ENCODE measurements around the gene PSME1. TPM values are rescaled to one million over a fixed set of nuclear protein-coding genes. Genes with fewer than 3 reads are reported as not detected.

PSME1 gene
- total and polyA plus RNA-seq, 10 of the 15 experiments (the other 5 are each of a cell fraction or from before 2014, with no cell fraction given) = 250 to 1,378 (median 412) TPM

- no peak for TF ChIP-seq TAF1 (IDR thresholded peaks at IDR 0.05; ENCODE audit: borderline replicate concordance, low read depth, low read length)
- TF ChIP-seq NBN (IDR thresholded peaks at IDR 0.05) = no peak
- peak; percentile 20; the same call in 1 of the 2 replicates for TF ChIP-seq POLR2A (IDR thresholded peaks at IDR 0.05; ENCODE audit: low read depth, low read length)
- TF ChIP-seq CEBPZ (IDR thresholded peaks at IDR 0.05; ENCODE audit: low read depth, low read length) = no peak
- TF ChIP-seq SIX5 (IDR thresholded peaks at IDR 0.05; ENCODE audit: low read depth, low read length, severe bottlenecking) = no peak
- TF ChIP-seq ATF2 (IDR thresholded peaks at IDR 0.05; ENCODE audit: low read length) = no peak
- no peak for TF ChIP-seq CBX5 (IDR thresholded peaks at IDR 0.05; ENCODE audit: low read depth)
- peak; percentile 93; the same call in 1 of the 2 replicates for TF ChIP-seq WRNIP1 (IDR thresholded peaks at IDR 0.05; ENCODE audit: borderline replicate concordance, low read depth, low read length)
Observed at GRCh38 chr14:24162093-24162492, 26.1 kb downstream of the PSME1 start (continued).

- Histone ChIP-seq H3K4me2 (ENCODE audit: control insufficient read depth, insufficient read depth) (peak overlapping the region; percentile 90; the same call in 1 of the 2 replicates), H3K4me3 (no peak overlapping the region; the same call in 1 of the 2 replicates), H4K20me1 (ENCODE audit: control insufficient read depth, insufficient read depth) (no peaks in the 10 kb centered on the region), H3K27ac (ENCODE audit: control insufficient read depth, insufficient read depth) (no peak overlapping the region), H2AFZ (ENCODE audit: control insufficient read depth, low read depth, low read length) (no peak overlapping the region), H3K9ac (ENCODE audit: control insufficient read depth, insufficient read depth, low read length) (peak overlapping the region; percentile 17; the same call in 1 of the 2 replicates), H3K79me2 (ENCODE audit: control insufficient read depth, insufficient read depth, low read length) (peaks cover 43% of the 10 kb centered on the region), H3K9me3 (replicated peaks; ENCODE audit: control insufficient read depth, insufficient read depth, low read length) (no peaks in the 10 kb centered on the region), H3K27me3 (replicated peaks in 1 of 2; ENCODE audit: control insufficient read depth in 2 of 2, insufficient read depth in 2 of 2, low read length in 1 of 2) (no peaks in the 10 kb centered on the region), H3K4me1 (ENCODE audit: control insufficient read depth, insufficient read depth, low read length) (peaks cover 38% of the 10 kb centered on the region), H3K36me3 (ENCODE audit: control insufficient read depth in 2 of 2, insufficient read depth in 2 of 2, low read length in 1 of 2) (peaks cover 34 to 54% of the 10 kb centered on the region in 2 experiments)
- POLR2A ChIA-PET = interaction anchor here (0.6 to 1.0 kb wide), 5 partner anchors 14 to 69 kb away, joined by 3 to 9 read pairs (median 3); partner anchors contain the start of gene PSME2
- BruUV-seq (replicated peaks) = no TSS peak
- FAIRE-seq (no peak), DNase-seq (ENCODE audit: low read depth, low spot score) (no peak), ATAC-seq (no peak)
- CTCF ChIA-PET = no interaction called here
- WGBS (ENCODE audit: insufficient coverage, insufficient replicate concordance, low lambda C conversion rate, missing lambda C conversion rate) = 98% methylated on average over 14 of the region's 14 CpGs
- SMC1A ChIA-PET (ENCODE audit: uncharacterized antibody, unreplicated experiment) = no interaction called here
- in situ Hi-C loops (cut with MboI) (no loop called here), intact Hi-C loops (cut with micrococcal nuclease; ENCODE audit: unreplicated experiment) (no loop called here)
- RAD21 ChIA-PET (ENCODE audit: unreplicated experiment) = no interaction called here
- TF ChIP-seq ELK1 (IDR thresholded peaks at IDR 0.05; ENCODE audit: low read depth, low read length) (no peak), POU2F2 (IDR thresholded peaks at IDR 0.05; ENCODE audit: borderline replicate concordance, low read depth, low read length) (0 out of 3 replicates have a peak, but pooled peaks have one; percentile 11), MEF2A (IDR thresholded peaks at IDR 0.05; ENCODE audit: insufficient read depth, low read depth, low read length) (no peak), POLR2AphosphoS5 (IDR thresholded peaks at IDR 0.05; ENCODE audit: low read length) (peak; percentile 11; the same call in 1 of the 2 replicates), SIN3A (IDR thresholded peaks at IDR 0.05; ENCODE audit: low read depth, low read length) (no peak), EED (IDR thresholded peaks at IDR 0.05; ENCODE audit: low read depth) (no peak), POLR2A (IDR thresholded peaks at IDR 0.05; ENCODE audit: low read depth, low read length) (peak; percentile 44; the same call in 1 of the 2 replicates), SMAD5 (IDR thresholded peaks at IDR 0.05; ENCODE audit: low read depth) (no peak), ZNF622 (IDR thresholded peaks at IDR 0.05) (no peak), SRF (IDR thresholded peaks at IDR 0.05; ENCODE audit: low read depth in 2 of 2, low read length in 2 of 2) (no peak)
Observed at GRCh38 chr14:24164518-24164991, 28.6 kb downstream of the PSME1 start.
